ENCODE measurements around the gene BNIP1.

Gene BNIP1

DNA sequence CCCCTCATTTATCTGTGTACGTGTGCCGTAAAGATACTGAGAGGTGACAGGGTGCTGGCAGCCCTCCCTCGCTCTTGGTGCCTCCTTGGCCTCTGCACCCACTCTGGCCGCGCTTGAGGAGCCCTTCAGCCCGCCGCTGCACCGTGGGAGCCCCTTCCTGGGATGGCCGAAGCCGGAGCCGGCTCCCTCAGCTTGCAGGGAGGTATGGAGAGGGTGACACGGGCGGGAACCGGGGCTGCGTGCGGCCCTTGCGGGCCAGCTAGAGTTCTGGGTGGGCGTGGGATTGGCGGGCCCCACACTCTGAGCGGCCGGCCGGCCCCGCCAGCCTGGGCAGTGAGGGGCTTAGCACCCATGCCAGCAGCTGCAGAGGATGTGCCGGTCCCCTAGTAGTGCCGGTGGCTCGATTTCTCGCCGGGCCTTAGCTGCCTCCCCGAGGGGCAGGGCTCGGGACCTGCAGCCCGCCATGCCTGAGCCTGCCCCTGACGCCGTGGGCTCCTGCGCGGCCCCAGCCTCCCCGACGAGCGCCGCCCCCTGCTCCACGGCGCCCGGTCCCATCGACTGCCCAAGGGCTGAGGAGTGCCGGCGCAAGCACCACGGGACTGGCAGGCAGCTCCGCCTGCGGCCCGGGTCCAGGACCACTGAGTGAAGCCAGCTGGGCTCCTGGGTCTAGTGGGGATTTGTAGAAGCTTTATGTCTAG lies 69.1 kb downstream of the BNIP1 start:
- DNase-seq, result no peak

All from NCI-H2171 treated with DMSO at 0.1 percent for 48 hours (cell line).